HG03060 (cell line): ENCODE data around the gene SRPX.

Source experiments
- ATAC-seq: cut with Tn5 transposase; IDR thresholded peaks from one replicate; pipeline ENCODE4 v1.9.1; 2021; ENCODE audit warnings: low read depth, moderate number of reproducible peaks; ENCODE audit not compliant: unreplicated experiment

SRPX gene

GRCh38 chrX:38220415-38221390, at the start of gene SRPX:
TSS of gene SRPX (minus strand) at chrX:38220871. CDS start at chrX:38220792, 79 bp downstream.
- ATAC-seq: no peak

GRCh38 chrX:38268011-38268410, 47.3 kb upstream of the SRPX start:
- ATAC-seq: no peak

GRCh38 chrX:38262715-38263620, 42.3 kb upstream of the SRPX start:
- ATAC-seq: no peak

GRCh38 chrX:38260231-38260630, 39.6 kb upstream of the SRPX start:
- ATAC-seq: no peak

GRCh38 chrX:38256019-38256418, 35.3 kb upstream of the SRPX start:
- no peak for ATAC-seq

GRCh38 chrX:38249965-38250364, 29.3 kb upstream of the SRPX start:
- ATAC-seq: no peak

- ATAC-seq: no peak
Measured at GRCh38 chrX:38247051-38247450, 26.4 kb upstream of the SRPX start.

GRCh38 chrX:38240541-38240940, 19.9 kb upstream of the SRPX start:
- ATAC-seq: no peak

GRCh38 chrX:38236901-38237615, 16.4 kb upstream of the SRPX start:
- ATAC-seq: no peak

GRCh38 chrX:38233891-38234667, 13.4 kb upstream of the SRPX start:
- no peak for ATAC-seq

GRCh38 chrX:38232079-38232686, 11.5 kb upstream of the SRPX start:
- ATAC-seq: no peak

- no peak for ATAC-seq
Measured at GRCh38 chrX:38225093-38225492, 4.4 kb upstream of the SRPX start.

- ATAC-seq: no peak
Measured at GRCh38 chrX:38224160-38224559, 3.5 kb upstream of the SRPX start.

GRCh38 chrX:38221391-38221929, 789 bp upstream of the SRPX start:
- ATAC-seq: no peak

GRCh38 chrX:38220024-38220414, 652 bp downstream of the SRPX start:
- no peak for ATAC-seq

GRCh38 chrX:38216642-38217041, 4.0 kb downstream of the SRPX start:
- ATAC-seq: no peak

GRCh38 chrX:38214551-38215531, 5.8 kb downstream of the SRPX start:
- ATAC-seq: no peak

GRCh38 chrX:38214044-38214443, 6.6 kb downstream of the SRPX start:
- ATAC-seq: no peak
